Central memory CD8-positive, alpha-beta T cell (primary cell): Measurements from ENCODE around the gene CCNL2.
A peak's percentile ranks its signal among the peaks of the same experiment; 100 is the strongest.
"Not testable (repeated sequence)": the region's sequence is repeated elsewhere in the genome, so short reads cannot be mapped to it uniquely, and the experiment has no call there.

Experiments used
- ATAC-seq: fragments of 150-1000 bp; cut with Tn5 transposase; replicated peaks from 2 replicates; pipeline ENCODE4 v1.10.0; 2022; ENCODE audit warnings: mild to moderate bottlenecking, moderate FRiP score, moderate number of reproducible peaks; ENCODE audit not compliant: poor library complexity, severe bottlenecking; ENCODE audit errors: extremely low read depth
- DNase-seq, 2 donors: peaks; one replicate each; pipeline ENCODE4 v3.0.0; 2021; ENCODE audit warnings: low spot score in 2 of 2
- H3K27ac Mint-ChIP-seq: one replicate; pipeline ENCODE4 v1.8.0; 2022; ENCODE audit warnings: low read depth, mild to moderate bottlenecking, moderate library complexity, mixed read lengths
- H3K27me3 Mint-ChIP-seq: one replicate; pipeline ENCODE4 v1.8.0; 2022; ENCODE audit warnings: mixed read lengths
- H3K36me3 Mint-ChIP-seq: one replicate; pipeline ENCODE4 v1.8.0; 2022; ENCODE audit warnings: mild to moderate bottlenecking, moderate library complexity, mixed read lengths; ENCODE audit not compliant: insufficient read depth
- H3K4me1 Mint-ChIP-seq: one replicate; pipeline ENCODE4 v1.8.0; 2022; ENCODE audit warnings: mixed read lengths
- H3K4me3 Mint-ChIP-seq: one replicate; pipeline ENCODE4 v1.8.0; 2022; ENCODE audit warnings: mild to moderate bottlenecking, moderate library complexity, mixed read lengths
- H3K9me3 Mint-ChIP-seq: one replicate; pipeline ENCODE4 v1.8.0; 2022; ENCODE audit warnings: mixed read lengths

Gene CCNL2

GRCh38 chr1:1395166-1395565, 4.0 kb downstream of the CCNL2 start:
- Mint-ChIP-seq H3K4me1 (peaks cover 26% of the 10 kb centered on the region), H3K4me3 (no peak overlapping the region), H3K27me3 (no peaks in the 10 kb centered on the region), H3K9me3 (no peaks in the 10 kb centered on the region), H3K36me3 (peaks cover 69% of the 10 kb centered on the region), H3K27ac (no peak overlapping the region)
- ATAC-seq = no peak
- DNase-seq = no peak

- Mint-ChIP-seq H3K27ac (no peak overlapping the region), H3K9me3 (no peaks in the 10 kb centered on the region)
Observed at GRCh38 chr1:1394116-1394515, 5.0 kb downstream of the CCNL2 start.

GRCh38 chr1:1393428-1393827, 5.7 kb downstream of the CCNL2 start:
- Mint-ChIP-seq H3K4me1 (peaks cover 18% of the 10 kb centered on the region), H3K27ac (no peak overlapping the region), H3K36me3 (peaks cover 83% of the 10 kb centered on the region), H3K4me3 (no peak overlapping the region), H3K27me3 (no peaks in the 10 kb centered on the region), H3K9me3 (no peaks in the 10 kb centered on the region)
- DNase-seq (no peak), ATAC-seq (no peak)

More at GRCh38 chr1:1394116-1394515, 5.0 kb downstream of the CCNL2 start:
- Mint-ChIP-seq H3K4me1 (peaks cover 18% of the 10 kb centered on the region), H3K4me3 (no peak overlapping the region), H3K27me3 (no peaks in the 10 kb centered on the region), H3K36me3 (peaks cover 76% of the 10 kb centered on the region)
- no peak for DNase-seq
- ATAC-seq = no peak

- Mint-ChIP-seq H3K9me3 (no peaks in the 10 kb centered on the region), H3K36me3 (peaks cover 83% of the 10 kb centered on the region), H3K27ac (no peak overlapping the region), H3K27me3 (no peaks in the 10 kb centered on the region), H3K4me3 (no peak overlapping the region), H3K4me1 (peaks cover 15% of the 10 kb centered on the region)
- ATAC-seq (no peak), DNase-seq (no peak)
Observed at GRCh38 chr1:1393014-1393413, 6.1 kb downstream of the CCNL2 start.

- peaks cover 11% of the 10 kb centered on the region for H3K4me1 Mint-ChIP-seq
- no peaks in the 10 kb centered on the region for H3K27me3 Mint-ChIP-seq
- peaks cover 89% of the 10 kb centered on the region for H3K36me3 Mint-ChIP-seq
- no peak overlapping the region for H3K27ac Mint-ChIP-seq
- ATAC-seq (no peak), DNase-seq (no peak)
- H3K4me3 Mint-ChIP-seq = no peak overlapping the region
- no peaks in the 10 kb centered on the region for H3K9me3 Mint-ChIP-seq
Observed at GRCh38 chr1:1391225-1391624, 7.9 kb downstream of the CCNL2 start.

- peaks cover 90% of the 10 kb centered on the region for H3K36me3 Mint-ChIP-seq
- no peaks in the 10 kb centered on the region for H3K27me3 Mint-ChIP-seq
- H3K9me3 Mint-ChIP-seq = no peaks in the 10 kb centered on the region
- ATAC-seq (no peak), DNase-seq (no peak)
- no peak overlapping the region for H3K4me3 Mint-ChIP-seq
- H3K27ac Mint-ChIP-seq = no peak overlapping the region
- peaks cover 10% of the 10 kb centered on the region for H3K4me1 Mint-ChIP-seq
Observed at GRCh38 chr1:1390675-1391074, 8.5 kb downstream of the CCNL2 start.

- H3K36me3 Mint-ChIP-seq = peaks cover 67% of the 10 kb centered on the region
- H3K9me3 Mint-ChIP-seq = no peaks in the 10 kb centered on the region
- H3K4me3 Mint-ChIP-seq = no peak overlapping the region
- no peaks in the 10 kb centered on the region for H3K4me1 Mint-ChIP-seq
- ATAC-seq (no peak), DNase-seq (no peak)
- H3K27ac Mint-ChIP-seq = no peak overlapping the region
- H3K27me3 Mint-ChIP-seq = no peaks in the 10 kb centered on the region
Observed at GRCh38 chr1:1388078-1388472, 11.1 kb downstream of the CCNL2 start.

- DNase-seq (no peak), ATAC-seq (no peak)
- Mint-ChIP-seq H3K27me3 (no peaks in the 10 kb centered on the region), H3K9me3 (no peaks in the 10 kb centered on the region), H3K4me1 (no peaks in the 10 kb centered on the region), H3K4me3 (no peak overlapping the region), H3K36me3 (peaks cover 60% of the 10 kb centered on the region), H3K27ac (peak overlapping the region; percentile 49)
Observed at GRCh38 chr1:1387098-1388077, 11.7 kb downstream of the CCNL2 start.

- Mint-ChIP-seq H3K36me3 (peaks cover 50% of the 10 kb centered on the region), H3K27ac (no peak overlapping the region), H3K4me3 (no peak overlapping the region), H3K9me3 (no peaks in the 10 kb centered on the region), H3K27me3 (no peaks in the 10 kb centered on the region), H3K4me1 (no peaks in the 10 kb centered on the region)
- DNase-seq = no peak
- ATAC-seq = no peak
Observed at GRCh38 chr1:1385931-1386330, 13.2 kb downstream of the CCNL2 start.

- H3K36me3 Mint-ChIP-seq = peaks cover 44% of the 10 kb centered on the region
- DNase-seq, H3K27me3 Mint-ChIP-seq, H3K4me3 Mint-ChIP-seq, H3K9me3 Mint-ChIP-seq, H3K4me1 Mint-ChIP-seq, ATAC-seq, H3K27ac Mint-ChIP-seq: not testable (repeated sequence)
Observed at GRCh38 chr1:1385339-1385738, 13.8 kb downstream of the CCNL2 start.

- DNase-seq (no peak), ATAC-seq (no peak)
- H3K27me3 Mint-ChIP-seq = no peaks in the 10 kb centered on the region
- no peak overlapping the region for H3K27ac Mint-ChIP-seq
- no peak overlapping the region for H3K4me3 Mint-ChIP-seq
- no peaks in the 10 kb centered on the region for H3K4me1 Mint-ChIP-seq
- H3K36me3 Mint-ChIP-seq = peaks cover 4% of the 10 kb centered on the region
- no peaks in the 10 kb centered on the region for H3K9me3 Mint-ChIP-seq
Observed at GRCh38 chr1:1381294-1381693, 17.8 kb downstream of the CCNL2 start.

- no peak for DNase-seq
- Mint-ChIP-seq H3K4me3 (no peak overlapping the region), H3K4me1 (no peaks in the 10 kb centered on the region), H3K9me3 (no peaks in the 10 kb centered on the region), H3K27me3 (no peaks in the 10 kb centered on the region), H3K36me3 (peaks cover 2% of the 10 kb centered on the region), H3K27ac (no peak overlapping the region)
- ATAC-seq = no peak
Observed at GRCh38 chr1:1380860-1381259, 18.3 kb downstream of the CCNL2 start.

GRCh38 chr1:1377540-1378205, 21.5 kb downstream of the CCNL2 start:
- no peaks in the 10 kb centered on the region for H3K27me3 Mint-ChIP-seq
- H3K36me3 Mint-ChIP-seq = peaks cover 10% of the 10 kb centered on the region
- peaks cover 6% of the 10 kb centered on the region for H3K4me1 Mint-ChIP-seq
- H3K9me3 Mint-ChIP-seq = no peaks in the 10 kb centered on the region
- no peak for ATAC-seq
- no peak overlapping the region for H3K4me3 Mint-ChIP-seq
- DNase-seq = no peak
- H3K27ac Mint-ChIP-seq = no peak overlapping the region
